Measurements from ENCODE around the gene BCL11A. TPM values are rescaled to one million over a fixed set of nuclear protein-coding genes. Genes with fewer than 3 reads are reported as not detected.

Gene BCL11A
- total RNA-seq, 1 experiment from 2014 or later: 0.29 TPM

GRCh38 chr2:60548845-60549237 is 4.6 kb downstream of the BCL11A start:
- TF ChIP-seq, protein P1, sequence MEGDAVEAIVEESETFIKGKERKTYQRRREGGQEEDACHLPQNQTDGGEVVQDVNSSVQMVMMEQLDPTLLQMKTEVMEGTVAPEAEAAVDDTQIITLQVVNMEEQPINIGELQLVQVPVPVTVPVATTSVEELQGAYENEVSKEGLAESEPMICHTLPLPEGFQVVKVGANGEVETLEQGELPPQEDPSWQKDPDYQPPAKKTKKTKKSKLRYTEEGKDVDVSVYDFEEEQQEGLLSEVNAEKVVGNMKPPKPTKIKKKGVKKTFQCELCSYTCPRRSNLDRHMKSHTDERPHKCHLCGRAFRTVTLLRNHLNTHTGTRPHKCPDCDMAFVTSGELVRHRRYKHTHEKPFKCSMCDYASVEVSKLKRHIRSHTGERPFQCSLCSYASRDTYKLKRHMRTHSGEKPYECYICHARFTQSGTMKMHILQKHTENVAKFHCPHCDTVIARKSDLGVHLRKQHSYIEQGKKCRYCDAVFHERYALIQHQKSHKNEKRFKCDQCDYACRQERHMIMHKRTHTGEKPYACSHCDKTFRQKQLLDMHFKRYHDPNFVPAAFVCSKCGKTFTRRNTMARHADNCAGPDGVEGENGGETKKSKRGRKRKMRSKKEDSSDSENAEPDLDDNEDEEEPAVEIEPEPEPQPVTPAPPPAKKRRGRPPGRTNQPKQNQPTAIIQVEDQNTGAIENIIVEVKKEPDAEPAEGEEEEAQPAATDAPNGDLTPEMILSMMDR (IDR thresholded peaks at IDR 0.05; ENCODE audit: insufficient read depth in 1 of 2, low read depth in 1 of 2, low read length in 1 of 2, severe bottlenecking in 1 of 2, unreplicated experiment in 1 of 2): no peak
- POLR2A ChIA-PET: no interaction called here
- H3K4me3 Mint-ChIP-seq (ENCODE audit: unreplicated experiment): peak overlapping the region; percentile 79
- no peak for DNase-seq
- no peaks in the 10 kb centered on the region for H3K36me3 ChIP-seq (ENCODE audit: control insufficient read depth, insufficient read depth, low read length)
- CTCF ChIA-PET: no interaction called here
- no peaks in the 10 kb centered on the region for H3K9me3 ChIP-seq
- intact Hi-C loops (cut with micrococcal nuclease; ENCODE audit: unreplicated experiment): loop anchor here (2.0 kb wide), 1 partner anchor 34 kb away; no protein-coding TSS in a partner anchor
- no TSS peak for BruUV-seq (replicated peaks)
- H3K27ac Mint-ChIP-seq (ENCODE audit: unreplicated experiment): no peak overlapping the region
- no peak overlapping the region; the same call in 1 of the 2 replicates for H3K4me3 ChIP-seq (ENCODE audit: low read depth, low read length)
- H3K27me3 Mint-ChIP-seq (ENCODE audit: insufficient read depth, unreplicated experiment): peaks cover 24% of the 10 kb centered on the region
- peaks cover 7% of the 10 kb centered on the region for H3K4me1 Mint-ChIP-seq (ENCODE audit: low read depth, unreplicated experiment)
- peaks cover 7% of the 10 kb centered on the region for H3K36me3 Mint-ChIP-seq (ENCODE audit: insufficient read depth, unreplicated experiment)
- H3K4me1 ChIP-seq: peaks cover 14% of the 10 kb centered on the region
- H3K9me3 Mint-ChIP-seq (ENCODE audit: unreplicated experiment): no peaks in the 10 kb centered on the region
- no peaks in the 10 kb centered on the region for H3K27me3 ChIP-seq (replicated peaks; ENCODE audit: control insufficient read depth, insufficient read depth, low read length)

- Mint-ChIP-seq H3K9me3 (ENCODE audit: unreplicated experiment) (no peaks in the 10 kb centered on the region), H3K27ac (ENCODE audit: unreplicated experiment) (no peak overlapping the region), H3K27me3 (ENCODE audit: insufficient read depth, unreplicated experiment) (peaks cover 21% of the 10 kb centered on the region), H3K4me3 (ENCODE audit: unreplicated experiment) (no peak overlapping the region), H3K4me1 (ENCODE audit: low read depth, unreplicated experiment) (peaks cover 7% of the 10 kb centered on the region), H3K36me3 (ENCODE audit: insufficient read depth, unreplicated experiment) (peaks cover 1% of the 10 kb centered on the region)
- intact Hi-C loops (cut with micrococcal nuclease; ENCODE audit: unreplicated experiment): loop anchor here (2.0 kb wide), 1 partner anchor 34 kb away; no protein-coding TSS in a partner anchor
- Histone ChIP-seq H3K36me3 (ENCODE audit: control insufficient read depth, insufficient read depth, low read length) (no peaks in the 10 kb centered on the region), H3K27me3 (replicated peaks; ENCODE audit: control insufficient read depth, insufficient read depth, low read length) (no peaks in the 10 kb centered on the region), H3K4me3 (ENCODE audit: low read depth, low read length) (no peak overlapping the region), H3K4me1 (peaks cover 14% of the 10 kb centered on the region), H3K9me3 (no peaks in the 10 kb centered on the region)
- CTCF ChIA-PET: interaction anchor here (0.6 kb wide), 1 partner anchor 41 kb away, joined by 4 read pairs; no protein-coding TSS in a partner anchor
- BruUV-seq (replicated peaks): no TSS peak
- TF ChIP-seq, protein P1 (IDR thresholded peaks at IDR 0.05; ENCODE audit: insufficient read depth in 1 of 2, low read depth in 1 of 2, low read length in 1 of 2, severe bottlenecking in 1 of 2, unreplicated experiment in 1 of 2): no peak
- POLR2A ChIA-PET: no interaction called here
- DNase-seq: no peak
Measured at GRCh38 chr2:60548311-60548710, 5.1 kb downstream of the BCL11A start.

GRCh38 chr2:60547841-60548240 is 5.6 kb downstream of the BCL11A start:
- intact Hi-C loops (cut with micrococcal nuclease; ENCODE audit: unreplicated experiment): loop anchor here (2.0 kb wide), 1 partner anchor 33 kb away; no protein-coding TSS in a partner anchor
- Histone ChIP-seq H3K36me3 (ENCODE audit: control insufficient read depth, insufficient read depth, low read length) (no peaks in the 10 kb centered on the region), H3K4me1 (peaks cover 14% of the 10 kb centered on the region), H3K9me3 (no peaks in the 10 kb centered on the region), H3K4me3 (ENCODE audit: low read depth, low read length) (no peak overlapping the region), H3K27me3 (replicated peaks; ENCODE audit: control insufficient read depth, insufficient read depth, low read length) (no peaks in the 10 kb centered on the region)
- no TSS peak for BruUV-seq (replicated peaks)
- TF ChIP-seq, protein P1 (IDR thresholded peaks at IDR 0.05; ENCODE audit: insufficient read depth in 1 of 2, low read depth in 1 of 2, low read length in 1 of 2, severe bottlenecking in 1 of 2, unreplicated experiment in 1 of 2): no peak
- Mint-ChIP-seq H3K27me3 (ENCODE audit: insufficient read depth, unreplicated experiment) (peaks cover 19% of the 10 kb centered on the region), H3K36me3 (ENCODE audit: insufficient read depth, unreplicated experiment) (no peaks in the 10 kb centered on the region), H3K4me1 (ENCODE audit: low read depth, unreplicated experiment) (peaks cover 7% of the 10 kb centered on the region), H3K4me3 (ENCODE audit: unreplicated experiment) (no peak overlapping the region), H3K27ac (ENCODE audit: unreplicated experiment) (no peak overlapping the region), H3K9me3 (ENCODE audit: unreplicated experiment) (no peaks in the 10 kb centered on the region)
- no peak for DNase-seq
- ChIA-PET CTCF (interaction anchor here (0.6 kb wide), 1 partner anchor 41 kb away, joined by 4 read pairs; no protein-coding TSS in a partner anchor), POLR2A (no interaction called here)

Measured in Caco-2 (cell line).